ENCODE results near the gene TPST1.
"Not testable (repeated sequence)": the region's sequence is repeated elsewhere in the genome, so short reads cannot be mapped to it uniquely, and the experiment has no call there.

The TPST1 gene

GRCh38 chr7:66297579-66297978 lies 92.4 kb downstream of the TPST1 start:
- DNase-seq = no peak

GRCh38 chr7:66301249-66301648 lies 96.1 kb downstream of the TPST1 start:
- no peak for DNase-seq

DNA sequence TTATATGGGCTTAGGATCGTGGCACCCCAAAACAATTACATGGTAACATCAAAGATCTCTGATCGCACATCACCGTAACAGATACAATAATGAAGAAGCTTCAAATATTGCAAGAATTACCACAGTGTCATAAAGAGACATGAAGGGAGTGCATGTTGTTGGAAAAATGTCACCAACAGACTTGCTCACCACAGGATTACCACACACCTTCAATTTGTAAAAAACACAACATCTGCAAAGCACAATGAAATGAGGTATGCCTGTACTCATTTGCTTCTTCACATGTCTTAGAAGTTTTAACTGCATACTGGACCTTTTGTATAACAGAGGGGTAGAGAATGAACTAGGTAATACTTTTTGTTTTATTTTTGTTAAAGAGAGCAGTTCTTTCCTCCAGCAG lies 96.6 kb downstream of the TPST1 start:
- DNase-seq = no peak

GRCh38 chr7:66303454-66304155 lies 98.5 kb downstream of the TPST1 start:
- no peak for DNase-seq

DNA sequence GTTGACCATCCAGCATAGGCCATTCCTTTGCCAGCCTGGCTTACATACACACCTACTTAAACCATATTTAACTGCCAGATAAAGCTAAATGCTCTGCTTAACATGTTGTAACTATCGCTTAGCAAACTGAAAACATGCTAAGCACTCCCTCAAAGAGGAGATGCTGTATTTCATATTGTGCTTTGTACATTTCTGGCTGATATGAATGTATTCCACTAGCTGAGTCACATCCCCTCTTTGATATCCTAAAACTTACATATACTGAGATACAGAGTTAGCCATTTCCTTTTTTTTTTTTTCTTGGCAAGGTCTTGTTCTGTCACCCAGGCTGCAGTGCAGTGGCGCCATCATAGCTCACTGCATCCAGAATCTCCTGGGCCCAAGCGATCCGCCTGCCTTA lies 99.4 kb downstream of the TPST1 start:
- no peak for DNase-seq

DNA sequence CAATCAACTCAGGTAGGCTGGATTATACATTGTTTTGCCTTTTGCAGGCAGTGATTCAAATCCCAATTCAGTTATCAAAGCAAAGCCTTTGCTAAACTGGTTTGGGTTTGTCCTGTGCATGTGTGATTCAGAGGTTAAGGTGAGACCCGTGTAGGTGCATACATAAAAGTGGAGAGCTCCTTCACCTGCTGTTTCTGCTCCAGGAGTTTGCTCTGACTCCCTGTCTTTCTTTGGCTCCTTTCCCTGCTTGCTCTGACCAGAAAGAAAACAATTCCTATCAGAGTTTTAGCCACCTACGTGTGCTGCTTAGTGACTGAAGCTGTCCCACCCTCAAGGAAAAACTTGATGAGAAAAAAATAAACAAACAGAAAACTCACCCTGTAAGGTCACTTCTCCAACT lies 101.1 kb downstream of the TPST1 start:
- DNase-seq = no peak

DNA sequence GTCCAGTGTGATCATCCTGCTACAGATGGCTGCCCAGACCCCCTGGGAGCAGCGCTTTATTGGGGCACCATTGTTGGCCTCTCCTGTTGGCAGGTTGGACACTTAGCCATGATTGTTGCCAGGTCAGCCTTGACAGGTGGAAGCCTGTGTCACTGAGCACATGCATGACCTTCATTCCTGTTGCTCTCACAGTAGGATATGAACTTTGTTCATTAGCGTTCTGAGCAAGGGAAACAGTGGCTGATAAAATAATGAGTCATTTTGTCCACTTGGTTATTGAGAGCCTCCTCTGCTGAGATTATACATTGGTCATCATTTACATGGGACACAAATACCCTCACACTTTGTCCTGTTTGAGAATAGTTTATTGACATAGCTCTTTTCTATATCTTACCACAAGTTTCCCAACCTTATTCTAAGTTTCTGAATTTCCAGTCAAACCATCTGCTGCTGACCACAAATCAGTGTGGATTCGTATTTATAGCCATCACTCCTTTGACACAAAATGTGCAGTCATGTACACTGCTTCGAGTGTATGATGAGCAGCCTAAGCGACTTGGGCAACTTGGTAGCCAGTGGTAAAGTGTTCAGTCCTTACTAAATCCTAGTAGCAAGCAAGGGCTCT lies 102.6 kb downstream of the TPST1 start:
- DNase-seq = no peak

- no peak for DNase-seq
These were observed 103.3 kb downstream of the TPST1 start for GRCh38 chr7:66308411-66308810.

- DNase-seq = no peak
These were observed 105.5 kb downstream of the TPST1 start for GRCh38 chr7:66310620-66311019.

- no peak for DNase-seq
These were observed 108.9 kb downstream of the TPST1 start for GRCh38 chr7:66313886-66314568.

DNA sequence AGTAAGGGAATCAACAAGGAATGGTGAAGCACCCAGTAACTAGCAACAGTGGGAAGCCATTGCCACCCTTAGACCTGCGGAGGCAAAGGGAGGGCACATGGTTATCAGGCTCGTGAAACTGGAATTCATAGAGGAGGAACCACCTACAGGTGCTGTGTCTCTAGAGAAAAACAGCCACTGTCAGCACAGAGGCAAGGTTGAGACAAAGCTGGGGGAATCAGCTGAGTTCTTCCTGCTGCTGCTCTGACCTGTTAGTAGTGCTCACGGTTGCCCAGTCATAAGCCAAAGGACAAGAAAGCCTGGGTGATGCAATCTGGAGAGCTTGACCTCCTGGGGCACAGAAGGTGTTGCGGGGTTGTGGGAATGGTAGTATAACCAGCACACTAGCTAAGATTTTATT lies 110.1 kb downstream of the TPST1 start:
- DNase-seq = no peak

DNA sequence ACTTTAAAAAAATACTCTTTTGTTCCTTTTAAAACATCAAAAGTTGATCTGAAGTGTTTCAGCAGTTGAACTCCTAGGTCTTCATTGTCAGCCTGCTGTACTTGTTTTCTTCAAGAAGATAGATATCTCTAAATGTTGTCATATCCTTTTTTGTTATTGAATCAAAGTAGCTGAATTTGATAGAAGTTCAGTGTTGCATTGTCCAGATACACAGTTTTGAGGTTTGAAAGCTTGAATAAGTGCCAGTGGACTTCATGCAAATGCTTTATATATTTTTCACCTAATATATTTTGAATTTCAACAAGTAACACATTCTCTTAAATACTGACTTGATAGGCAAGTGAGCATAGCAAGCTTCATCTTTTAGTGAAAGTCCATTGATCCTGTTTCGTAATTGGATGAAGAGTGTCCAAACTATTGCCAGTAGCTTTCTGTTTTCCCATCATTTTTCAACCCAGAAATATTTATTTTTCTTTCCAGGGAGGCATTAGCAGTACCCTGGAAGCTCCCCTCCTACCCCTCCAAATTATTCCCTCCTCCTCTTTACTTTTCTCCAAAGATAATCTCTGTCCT lies 114.4 kb downstream of the TPST1 start:
- DNase-seq = no peak

GRCh38 chr7:66321283-66321682 lies 116.1 kb downstream of the TPST1 start:
- DNase-seq = no peak

- no peak for DNase-seq
These were observed 118.1 kb downstream of the TPST1 start for GRCh38 chr7:66323114-66323796.

- DNase-seq = not testable (repeated sequence)
These were observed 119.9 kb downstream of the TPST1 start for GRCh38 chr7:66324985-66325384.

DNA sequence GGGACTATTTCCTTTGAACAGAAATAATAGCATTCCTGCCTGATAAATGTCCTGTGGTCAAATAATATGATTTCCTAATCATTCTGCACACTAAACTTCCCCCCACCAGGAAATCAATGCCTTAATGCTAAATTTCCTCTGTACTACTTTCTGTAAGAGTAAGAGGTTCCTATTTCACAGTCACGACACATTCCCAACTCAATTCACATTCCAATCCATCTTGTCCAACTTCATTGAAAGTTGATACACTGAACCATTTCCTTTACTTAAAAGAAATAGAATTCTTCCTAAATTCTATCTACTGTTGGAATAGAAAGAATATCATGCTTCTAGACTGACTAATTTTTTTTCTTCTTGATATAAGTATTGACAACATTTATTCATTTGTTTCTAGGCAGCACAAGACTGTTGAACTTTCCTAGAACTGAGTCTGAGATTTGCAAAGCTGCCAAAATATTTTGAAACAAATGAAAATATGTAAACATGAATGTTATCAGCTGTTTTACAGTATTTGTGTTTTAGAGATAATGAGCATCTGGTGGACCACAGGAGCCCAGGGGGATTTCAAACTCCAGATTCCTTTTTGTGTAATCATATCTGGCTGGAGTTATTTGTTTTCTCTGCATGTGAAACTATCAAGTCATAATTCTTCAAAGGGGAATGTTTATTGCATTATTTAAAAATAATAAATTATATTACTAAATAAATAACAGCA lies 121.5 kb downstream of the TPST1 start:
- DNase-seq = no peak

DNA sequence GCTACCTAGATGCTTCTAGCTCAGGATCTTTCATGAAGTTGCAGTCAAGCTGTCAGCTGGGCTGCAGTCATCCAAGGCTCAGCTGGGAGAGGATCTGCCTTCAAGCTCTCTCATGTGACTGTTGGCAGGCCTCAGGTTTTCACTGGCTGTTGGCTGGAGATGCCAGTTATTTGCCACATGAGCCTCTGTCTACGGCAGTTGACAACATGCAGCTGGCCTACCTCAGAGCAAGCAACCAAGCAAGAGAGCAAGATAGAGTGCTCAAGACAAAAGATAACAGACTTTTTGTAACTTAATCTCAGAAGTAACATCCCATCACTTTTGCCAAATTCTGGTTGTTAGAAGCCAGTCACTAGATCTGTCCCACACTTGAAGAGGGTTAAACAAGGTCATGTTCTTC lies 125.8 kb downstream of the TPST1 start:
- DNase-seq = no peak

- no peak for DNase-seq
These were observed 126.7 kb downstream of the TPST1 start for GRCh38 chr7:66331883-66332282.

- DNase-seq = no peak
These were observed 128.3 kb downstream of the TPST1 start for GRCh38 chr7:66333443-66333842.

- DNase-seq = no peak
These were observed 130.2 kb downstream of the TPST1 start for GRCh38 chr7:66335318-66335717.

GRCh38 chr7:66336760-66337159 lies 131.6 kb downstream of the TPST1 start:
- no peak for DNase-seq

- no peak for DNase-seq
These were observed 134.0 kb downstream of the TPST1 start for GRCh38 chr7:66339141-66339540.

DNA sequence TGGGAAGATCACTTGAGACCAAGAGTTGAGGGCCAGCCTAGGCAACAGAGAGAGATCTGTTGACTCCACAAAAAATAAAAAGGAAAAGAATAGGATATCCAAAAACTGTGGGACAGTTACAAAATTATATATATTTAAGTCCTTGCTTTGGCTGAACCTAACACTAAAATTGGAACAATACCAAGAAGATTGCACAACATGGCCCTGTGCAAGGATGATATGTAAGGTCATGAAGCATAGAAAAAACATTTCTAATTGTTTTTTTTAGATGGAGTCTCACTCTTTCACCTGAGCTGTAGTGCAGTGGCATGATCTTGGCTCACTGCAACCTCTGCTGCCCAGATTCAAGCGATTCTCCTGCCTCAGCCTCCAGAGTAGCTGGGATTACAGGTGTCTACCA lies 139.0 kb downstream of the TPST1 start:
- no peak for DNase-seq

Data from NCI-H524 treated with DMSO at 0.1 percent for 48 hours (cell line).